Activated naive CD8-positive, alpha-beta T cell treated with anti-CD3 and anti-CD28 coated beads, Interleukin-2, amount 10 ng/mL, durations not matched to agents 7 days and 5 days (primary cell): ENCODE results near the gene TNNI2. TPM values are rescaled to one million over a fixed set of nuclear protein-coding genes. Genes with fewer than 3 reads are reported as not detected.
A peak's percentile ranks its signal among the peaks of the same experiment; 100 is the strongest.

Experiments used
- ATAC-seq: fragments of 150-1000 bp; cut with Tn5 transposase; one replicate; pipeline ENCODE4 v1.10.0; 2021; ENCODE audit warnings: low read depth, moderate library complexity
- POLR2A ChIA-PET: fragments of 350-600 bp; sonication (Branson Sonifier 250); formaldehyde crosslinking; loops from one replicate; lab custom pipeline; 2021; ENCODE audit warnings: antibody characterized with exemption; lab: Charles Lee
- DNase-seq: peaks from one replicate; pipeline ENCODE4 v3.0.0; 2021
- H3K27ac Mint-ChIP-seq: one replicate; pipeline ENCODE4 v1.8.0; 2022; ENCODE audit warnings: mild to moderate bottlenecking, mixed read lengths
- H3K27me3 Mint-ChIP-seq: one replicate; pipeline ENCODE4 v1.8.0; 2022; ENCODE audit warnings: mild to moderate bottlenecking, moderate library complexity, mixed read lengths
- H3K36me3 Mint-ChIP-seq: one replicate; pipeline ENCODE4 v1.8.0; 2021; ENCODE audit warnings: mild to moderate bottlenecking, mixed read lengths
- H3K4me1 Mint-ChIP-seq: one replicate; pipeline ENCODE4 v1.8.0; 2021; ENCODE audit warnings: mixed read lengths
- H3K4me3 Mint-ChIP-seq: one replicate; pipeline ENCODE4 v1.8.0; 2022; ENCODE audit warnings: mild to moderate bottlenecking, moderate library complexity, mixed read lengths
- H3K9me3 Mint-ChIP-seq: one replicate; pipeline ENCODE4 v1.8.0; 2021; ENCODE audit warnings: mixed read lengths
- total RNA-seq, 2 experiments: library from RNA; stranded (reverse); gene quantifications; one replicate each; pipeline ENCODE4 v1.2.3, GENCODE V29; 2021

TNNI2 gene
- total RNA-seq, 2 experiments from 2014 or later = 0.67 TPM; not detected in 1

DNA sequence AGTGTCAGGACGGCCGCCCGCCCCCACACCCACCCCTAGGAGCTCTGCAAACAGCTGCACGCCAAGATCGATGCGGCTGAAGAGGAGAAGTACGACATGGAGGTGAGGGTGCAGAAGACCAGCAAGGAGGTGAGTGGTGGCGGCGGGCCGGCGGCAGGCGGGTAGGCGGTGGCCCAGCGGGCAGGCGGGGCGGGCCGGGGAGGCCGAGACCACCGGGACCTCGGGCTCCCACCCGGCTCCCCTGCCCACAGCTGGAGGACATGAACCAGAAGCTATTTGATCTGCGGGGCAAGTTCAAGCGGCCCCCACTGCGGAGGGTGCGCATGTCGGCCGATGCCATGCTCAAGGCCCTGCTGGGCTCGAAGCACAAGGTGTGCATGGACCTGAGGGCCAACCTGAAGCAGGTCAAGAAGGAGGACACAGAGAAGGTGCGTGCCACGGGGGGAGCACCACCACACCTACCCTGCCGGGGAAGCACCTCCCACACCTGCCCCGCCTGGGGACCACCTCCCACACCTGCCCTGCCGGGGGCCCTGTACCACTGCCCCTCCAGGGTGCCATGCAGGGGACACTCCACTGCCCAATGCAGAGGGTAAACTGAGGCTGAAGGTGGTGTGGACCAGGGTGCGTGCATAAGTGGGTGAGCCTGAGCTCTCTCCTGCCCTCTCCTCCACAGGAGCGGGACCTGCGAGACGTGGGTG, 2.1 kb downstream of the TNNI2 start:
- H3K9me3 Mint-ChIP-seq = no peaks in the 10 kb centered on the region
- DNase-seq = peak; percentile 37
- no peak overlapping the region for H3K27ac Mint-ChIP-seq
- POLR2A ChIA-PET = interaction anchor here (1.1 kb wide), 1 partner anchor 10 kb away, joined by 4 read pairs; no protein-coding TSS in a partner anchor
- no peak overlapping the region for H3K4me3 Mint-ChIP-seq
- peaks cover 8% of the 10 kb centered on the region for H3K27me3 Mint-ChIP-seq
- H3K4me1 Mint-ChIP-seq = peaks cover 35% of the 10 kb centered on the region
- no peaks in the 10 kb centered on the region for H3K36me3 Mint-ChIP-seq
- ATAC-seq = no peak

DNA sequence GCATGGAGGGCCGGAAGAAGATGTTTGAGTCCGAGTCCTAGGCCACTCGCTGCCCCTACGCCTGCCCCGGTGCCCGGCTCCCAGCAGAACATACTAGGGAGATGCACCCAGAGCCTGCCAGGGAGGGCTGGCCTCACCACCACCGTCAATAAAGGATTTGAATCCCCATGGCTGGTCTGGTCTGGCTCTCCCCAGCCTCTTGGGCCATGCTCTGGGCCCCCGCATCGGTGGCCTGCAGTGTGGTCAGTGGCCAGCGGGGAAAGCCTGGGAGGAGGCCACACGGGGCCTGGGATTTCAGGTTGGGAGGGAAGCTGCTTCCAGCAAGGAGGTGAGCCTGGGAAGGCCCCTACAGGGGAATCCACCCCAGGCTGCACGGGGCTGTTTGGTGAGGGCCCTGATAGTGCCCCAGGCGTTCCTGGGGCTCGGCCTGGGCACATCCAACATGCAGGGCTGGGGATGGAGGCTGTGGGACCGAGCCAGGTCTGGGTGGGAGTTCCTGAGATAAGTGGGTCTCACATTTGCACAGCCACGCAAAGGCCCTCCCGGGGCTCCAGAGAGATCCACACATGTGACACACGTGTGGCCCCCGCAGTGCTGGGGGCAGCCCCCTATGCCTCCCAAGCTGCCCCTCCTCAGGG, 2.8 kb downstream of the TNNI2 start:
- no peak overlapping the region for H3K27ac Mint-ChIP-seq
- H3K4me3 Mint-ChIP-seq = no peak overlapping the region
- POLR2A ChIA-PET = interaction anchor here (1.1 to 2.5 kb wide), 2 partner anchors 9 to 12 kb away, joined by 4 to 19 read pairs; partner anchors contain the start of gene LSP1
- ATAC-seq (no peak), DNase-seq (peak; percentile 40)
- H3K27me3 Mint-ChIP-seq = peaks cover 8% of the 10 kb centered on the region
- no peaks in the 10 kb centered on the region for H3K9me3 Mint-ChIP-seq
- no peaks in the 10 kb centered on the region for H3K36me3 Mint-ChIP-seq
- peaks cover 35% of the 10 kb centered on the region for H3K4me1 Mint-ChIP-seq

DNA sequence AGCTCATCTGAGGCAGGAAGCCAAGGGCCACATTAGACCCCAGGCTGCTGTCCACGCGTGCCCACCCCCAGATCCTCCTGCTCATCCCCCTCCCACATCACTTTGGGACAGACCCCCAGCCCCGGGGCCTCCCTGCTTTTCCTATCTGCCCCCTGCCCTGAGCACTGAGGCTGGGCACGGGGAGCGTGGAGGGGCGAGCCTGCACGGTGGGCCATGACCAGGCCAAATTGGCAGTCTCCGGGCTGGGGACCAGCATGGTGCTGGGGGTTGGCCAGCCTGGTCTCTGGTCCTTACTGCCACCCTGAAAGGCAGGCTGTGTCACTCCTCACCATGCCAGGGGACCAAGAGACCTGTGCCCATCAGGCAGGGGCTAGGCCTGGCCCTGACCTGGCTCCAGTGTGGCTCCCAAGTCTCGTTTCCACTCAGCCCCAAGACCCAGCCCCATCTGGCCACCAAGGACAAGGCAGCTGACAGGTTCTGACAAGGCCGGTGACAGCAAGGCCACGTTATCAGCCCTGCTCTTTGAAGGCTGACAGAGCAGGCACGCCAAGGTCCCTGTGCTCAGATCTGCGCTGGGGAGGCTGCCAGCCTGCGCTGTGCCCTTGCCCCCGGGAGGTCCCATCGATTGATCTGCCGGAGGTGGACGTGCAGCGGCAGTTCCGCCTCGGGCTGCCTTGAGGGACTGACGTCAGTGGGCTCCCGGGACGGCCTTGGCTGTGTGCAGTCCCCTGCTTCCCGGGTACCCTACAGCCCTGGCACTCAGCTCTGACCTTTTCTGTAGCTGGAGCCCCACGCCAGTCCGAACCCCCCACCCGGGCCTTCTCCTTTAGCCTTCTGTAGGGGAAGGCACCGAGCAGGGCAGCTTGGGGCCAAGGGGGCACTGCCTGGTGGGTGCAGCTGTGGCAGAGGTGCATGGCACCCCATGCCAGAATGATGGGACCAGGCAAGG, 3.6 kb downstream of the TNNI2 start:
- no peaks in the 10 kb centered on the region for H3K9me3 Mint-ChIP-seq

DNA sequence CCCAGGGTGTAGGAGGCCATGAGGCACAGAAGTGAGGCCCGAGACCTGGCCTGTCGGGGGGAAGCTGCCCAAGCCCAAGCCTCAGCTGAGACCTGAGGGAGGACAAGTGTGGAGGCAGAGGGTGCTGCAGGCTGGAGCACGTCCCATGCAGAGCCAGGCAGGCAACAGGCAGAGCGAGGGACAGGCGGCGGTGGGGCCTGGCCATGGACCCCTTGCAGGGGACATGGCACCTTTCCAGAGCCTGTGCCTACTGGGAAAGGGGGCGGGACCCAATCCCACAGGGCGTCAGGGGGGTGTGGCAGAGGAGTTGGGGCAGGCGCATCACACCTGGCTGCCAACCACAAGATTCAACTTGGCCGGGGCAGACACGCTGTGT, 4.3 kb downstream of the TNNI2 start:
- H3K4me3 Mint-ChIP-seq = peak overlapping the region; percentile 77
- peaks cover 12% of the 10 kb centered on the region for H3K27me3 Mint-ChIP-seq
- POLR2A ChIA-PET = interaction anchor here (2.5 kb wide), 1 partner anchor 10 kb away, joined by 19 read pairs; the partner anchor contains the start of gene LSP1
- DNase-seq = no peak
- no peaks in the 10 kb centered on the region for H3K36me3 Mint-ChIP-seq
- H3K27ac Mint-ChIP-seq = peak overlapping the region; percentile 89
- H3K4me1 Mint-ChIP-seq = peaks cover 39% of the 10 kb centered on the region
- no peak for ATAC-seq
- H3K9me3 Mint-ChIP-seq = no peaks in the 10 kb centered on the region

More for the DNA sequence above, 3.6 kb downstream of the TNNI2 start:
- ATAC-seq (no peak), DNase-seq (peak; percentile 39)
- peaks cover 10% of the 10 kb centered on the region for H3K27me3 Mint-ChIP-seq
- POLR2A ChIA-PET = interaction anchor here (2.5 kb wide), 1 partner anchor 11 kb away, joined by 19 read pairs; the partner anchor contains the start of gene LSP1
- H3K4me3 Mint-ChIP-seq = no peak overlapping the region
- peaks cover 37% of the 10 kb centered on the region for H3K4me1 Mint-ChIP-seq
- no peak overlapping the region for H3K27ac Mint-ChIP-seq
- H3K36me3 Mint-ChIP-seq = no peaks in the 10 kb centered on the region

DNA sequence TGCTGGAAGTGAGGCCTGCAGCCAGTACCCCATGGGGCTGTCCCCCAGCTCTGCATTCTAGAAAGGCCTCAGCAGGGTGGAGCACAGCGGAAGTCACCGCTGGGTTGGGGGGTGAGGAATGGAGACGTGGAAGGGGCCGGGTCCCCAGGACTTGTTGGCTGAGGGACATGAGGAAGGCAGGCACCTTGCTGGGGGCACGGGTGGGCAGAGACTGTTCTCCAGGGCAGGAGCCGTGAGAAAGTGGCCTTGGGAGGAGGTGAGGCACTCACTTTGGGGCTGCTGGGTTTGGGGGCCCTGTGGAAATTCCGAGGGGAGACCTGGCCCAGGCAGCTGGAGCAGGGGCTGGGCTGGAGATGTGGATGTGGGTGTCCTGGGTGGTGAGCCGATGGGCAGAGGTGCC, 5.0 kb downstream of the TNNI2 start:
- Mint-ChIP-seq H3K9me3 (no peaks in the 10 kb centered on the region), H3K27ac (peak overlapping the region; percentile 89), H3K4me1 (peaks cover 41% of the 10 kb centered on the region), H3K27me3 (peaks cover 19% of the 10 kb centered on the region), H3K36me3 (no peaks in the 10 kb centered on the region), H3K4me3 (peak overlapping the region; percentile 77)
- POLR2A ChIA-PET = interaction anchor here (2.5 kb wide), 1 partner anchor 9 kb away, joined by 19 read pairs; the partner anchor contains the start of gene LSP1
- ATAC-seq = no peak
- no peak for DNase-seq

DNA sequence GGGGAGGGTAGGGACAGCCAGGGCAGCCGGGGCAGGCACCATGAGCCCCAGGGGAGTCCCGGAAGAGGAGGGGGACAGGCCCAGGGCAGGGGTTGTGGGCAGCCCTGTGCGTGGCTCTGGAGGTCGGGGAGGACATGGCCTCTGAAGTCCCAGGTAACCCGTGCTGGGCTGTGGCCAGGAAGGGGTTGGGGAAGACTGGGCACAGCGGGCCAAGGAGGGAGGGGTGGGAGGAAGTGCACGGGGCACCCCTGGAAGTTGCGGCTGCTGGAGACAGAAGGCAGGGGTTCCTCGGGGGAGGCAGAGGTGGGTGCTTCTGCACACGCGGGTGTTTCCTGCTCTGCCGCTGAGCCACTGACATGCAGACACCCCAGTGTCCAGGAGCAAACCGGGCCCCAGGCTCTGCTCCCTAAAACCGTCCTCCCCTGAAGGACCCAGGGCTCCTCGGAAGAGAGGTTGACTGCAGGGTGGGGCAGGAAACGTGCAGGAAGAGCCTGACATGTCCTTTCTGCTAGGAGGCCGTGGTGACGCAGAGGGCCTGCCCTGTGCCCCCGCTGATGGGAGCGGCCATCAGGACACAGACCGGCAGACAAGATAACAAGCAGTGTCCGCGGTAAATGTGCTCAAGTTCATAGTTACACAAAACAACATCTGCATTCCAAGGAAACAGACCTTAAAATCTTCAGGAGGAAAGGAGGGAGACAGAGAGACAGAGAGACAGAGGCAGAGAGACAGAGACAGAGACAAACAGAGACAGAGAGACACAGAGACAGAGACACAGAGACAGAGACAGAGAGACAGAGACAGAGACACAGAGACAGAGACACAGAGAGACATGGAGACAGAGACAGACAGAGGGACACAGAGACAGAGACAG, 5.7 kb downstream of the TNNI2 start:
- POLR2A ChIA-PET = no interaction called here
- no peaks in the 10 kb centered on the region for H3K36me3 Mint-ChIP-seq
- peak overlapping the region; percentile 77 for H3K4me3 Mint-ChIP-seq
- ATAC-seq (peak; percentile 57), DNase-seq (peak; percentile 62)
- H3K4me1 Mint-ChIP-seq = peaks cover 47% of the 10 kb centered on the region
- no peaks in the 10 kb centered on the region for H3K9me3 Mint-ChIP-seq
- peak overlapping the region; percentile 89 for H3K27ac Mint-ChIP-seq
- peaks cover 23% of the 10 kb centered on the region for H3K27me3 Mint-ChIP-seq

DNA sequence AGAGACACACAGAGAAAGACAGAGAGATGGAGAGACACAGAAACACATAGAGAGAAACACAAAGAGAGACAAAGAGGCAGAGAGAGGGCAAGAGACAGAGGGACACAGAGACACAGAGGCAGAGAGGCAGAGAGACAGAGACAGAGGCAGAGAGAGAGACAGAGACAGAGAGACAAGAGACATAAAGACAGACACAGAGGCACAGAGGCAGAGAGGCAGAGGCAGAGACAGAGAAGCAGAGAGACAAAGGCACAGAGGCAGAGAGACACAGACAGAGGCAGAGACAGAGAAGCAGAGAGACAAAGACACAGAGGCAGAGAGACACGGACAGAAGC, 6.3 kb downstream of the TNNI2 start:
- no peaks in the 10 kb centered on the region for H3K9me3 Mint-ChIP-seq
- H3K27ac Mint-ChIP-seq = peak overlapping the region; percentile 89
- ATAC-seq (no peak), DNase-seq (no peak)
- peaks cover 23% of the 10 kb centered on the region for H3K27me3 Mint-ChIP-seq
- POLR2A ChIA-PET = no interaction called here
- peaks cover 41% of the 10 kb centered on the region for H3K4me1 Mint-ChIP-seq
- no peaks in the 10 kb centered on the region for H3K36me3 Mint-ChIP-seq
- H3K4me3 Mint-ChIP-seq = peak overlapping the region; percentile 77

DNA sequence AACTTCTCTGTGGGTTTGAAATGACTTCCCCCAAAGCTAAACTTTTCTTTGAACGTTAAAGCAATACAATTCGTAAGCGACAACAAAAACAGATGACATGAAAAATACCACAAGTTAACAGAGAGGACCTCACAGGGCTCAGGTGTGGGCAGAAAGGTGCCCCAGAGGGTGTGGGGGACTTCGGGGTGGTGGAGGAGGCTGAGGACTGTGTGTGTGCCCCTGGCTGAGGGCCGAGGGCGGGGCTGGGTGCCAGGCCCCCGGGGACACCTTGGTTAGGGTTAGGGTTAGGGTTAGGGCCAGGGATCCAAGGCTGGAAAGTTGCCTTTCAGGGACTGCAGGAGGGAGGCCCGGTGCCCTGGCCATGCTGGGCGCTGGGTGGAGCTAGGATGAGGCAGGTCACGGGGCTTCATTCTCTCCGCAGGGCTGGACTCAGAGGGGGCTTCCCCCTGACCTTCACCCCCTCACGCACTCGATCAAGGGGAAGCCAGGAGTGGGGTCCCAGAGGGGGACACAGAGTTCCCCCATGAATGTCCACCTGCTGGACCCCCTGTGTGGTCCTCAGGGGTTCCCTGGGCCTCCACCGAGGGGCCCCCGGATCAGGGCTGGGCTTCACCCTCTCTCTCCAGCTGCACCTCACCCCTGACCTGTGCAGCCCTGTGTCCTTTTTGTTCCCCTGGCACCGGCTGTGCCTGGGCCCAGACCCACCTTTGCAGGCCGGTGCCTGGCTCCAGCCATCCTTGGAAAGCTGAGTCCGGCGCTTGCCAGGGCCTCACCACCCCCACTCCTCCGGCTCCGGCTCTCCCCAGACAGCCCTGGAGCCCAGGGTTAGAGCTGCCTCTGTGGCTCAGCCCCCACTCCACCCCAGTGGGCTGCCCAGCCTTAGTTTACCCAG, 7.0 kb downstream of the TNNI2 start:
- ATAC-seq = peak; percentile 15
- no peaks in the 10 kb centered on the region for H3K9me3 Mint-ChIP-seq
- peak overlapping the region; percentile 77 for H3K4me3 Mint-ChIP-seq
- POLR2A ChIA-PET = no interaction called here
- peaks cover 45% of the 10 kb centered on the region for H3K4me1 Mint-ChIP-seq
- H3K36me3 Mint-ChIP-seq = no peaks in the 10 kb centered on the region
- peaks cover 23% of the 10 kb centered on the region for H3K27me3 Mint-ChIP-seq
- peak overlapping the region; percentile 89 for H3K27ac Mint-ChIP-seq
- no peak for DNase-seq

DNA sequence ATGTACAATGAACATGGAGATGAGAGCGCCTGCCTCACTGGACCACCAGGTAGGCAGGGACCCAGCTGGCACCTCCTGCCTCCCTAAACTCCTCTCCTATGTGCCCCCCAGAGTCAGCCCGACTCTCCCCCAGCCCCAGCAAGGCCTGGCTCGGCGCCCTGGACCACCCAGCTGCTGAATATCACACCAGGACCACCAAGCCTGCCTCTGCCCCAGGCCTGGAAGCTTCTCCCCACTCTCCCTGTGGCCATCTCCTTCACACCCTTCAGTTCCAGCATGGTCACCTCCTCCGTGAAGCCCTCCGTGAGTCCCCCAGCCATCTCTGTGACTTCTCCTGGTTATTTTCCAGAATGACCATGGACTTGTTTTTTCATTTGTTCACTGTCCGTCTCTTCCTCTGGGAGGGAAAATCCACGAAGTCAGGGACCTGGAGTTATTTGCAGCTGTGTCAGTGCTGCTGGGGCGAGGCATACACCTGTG, 7.7 kb downstream of the TNNI2 start:
- POLR2A ChIA-PET = no interaction called here
- Mint-ChIP-seq H3K27me3 (peaks cover 23% of the 10 kb centered on the region), H3K36me3 (no peaks in the 10 kb centered on the region), H3K27ac (peak overlapping the region; percentile 27), H3K9me3 (no peaks in the 10 kb centered on the region), H3K4me3 (no peak overlapping the region), H3K4me1 (peaks cover 52% of the 10 kb centered on the region)
- DNase-seq (no peak), ATAC-seq (no peak)

DNA sequence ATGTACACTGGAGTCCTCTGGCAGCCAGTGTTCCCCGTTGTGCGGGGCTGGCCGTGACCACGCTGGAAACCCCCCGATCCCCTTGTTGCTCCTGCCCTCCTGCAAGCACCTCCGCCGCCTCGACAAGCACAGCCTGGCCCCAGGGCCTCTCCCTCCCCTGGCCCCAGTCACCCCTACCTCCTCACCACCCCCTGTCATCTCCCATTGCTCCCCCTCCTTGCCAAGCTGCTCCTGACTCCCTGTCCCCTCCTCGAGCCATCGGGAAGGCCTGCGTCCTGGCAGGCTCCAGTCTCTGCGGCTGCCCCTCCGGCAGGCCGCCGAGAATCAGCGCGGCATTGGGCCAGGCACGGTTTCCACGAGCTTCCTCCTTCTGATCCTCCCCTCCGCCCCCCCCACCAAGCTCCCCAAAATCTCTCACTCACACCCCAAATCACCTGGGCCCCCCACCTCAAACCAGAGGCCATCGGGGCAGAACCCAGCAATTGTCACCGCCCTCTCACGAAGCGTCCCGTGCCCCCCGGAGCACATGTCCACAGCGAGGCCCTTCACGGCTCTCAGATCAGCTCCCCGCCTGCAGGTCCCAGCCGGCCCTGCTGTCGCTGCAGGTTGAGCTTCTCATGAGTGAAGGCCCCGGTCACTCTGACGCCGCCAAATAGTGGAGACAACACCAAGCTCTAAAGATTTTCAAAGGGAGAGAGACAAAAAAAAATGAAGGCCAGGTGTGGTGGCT, 8.4 kb downstream of the TNNI2 start:
- DNase-seq (no peak), ATAC-seq (no peak)
- no peaks in the 10 kb centered on the region for H3K36me3 Mint-ChIP-seq
- peaks cover 23% of the 10 kb centered on the region for H3K27me3 Mint-ChIP-seq
- H3K4me3 Mint-ChIP-seq = no peak overlapping the region
- H3K27ac Mint-ChIP-seq = peak overlapping the region; percentile 30
- no peaks in the 10 kb centered on the region for H3K9me3 Mint-ChIP-seq
- peaks cover 55% of the 10 kb centered on the region for H3K4me1 Mint-ChIP-seq
- POLR2A ChIA-PET = interaction anchor here (0.7 kb wide), 1 partner anchor 60 kb away, joined by 3 read pairs; no protein-coding TSS in a partner anchor
